Liver (tissue), 9 donors: ENCODE data around the gene TRPM6. TPM values are rescaled to one million over a fixed set of nuclear protein-coding genes. Genes with fewer than 3 reads are reported as not detected.

ENCODE experiments used
- DNase-seq: peaks from one replicate; pipeline ENCODE4 v3.0.0-alpha.2; 2017; ENCODE audit warnings: low spot score
- H3K27ac ChIP-seq, 2 donors: one replicate each; pipeline ENCODE4 v1.7.0; 2013; ENCODE audit warnings: inconsistent platforms in 2 of 2, low read length in 2 of 2, control low read depth in 1 of 2, low read depth in 1 of 2, mild to moderate bottlenecking in 1 of 2
- H3K27me3 ChIP-seq, 4 donors: one replicate each; pipeline versions ENCODE4 v1.6.1 to v1.7.0; 2013; ENCODE audit warnings: low read length in 3 of 4, inconsistent platforms in 1 of 4, mild to moderate bottlenecking in 1 of 4, moderate library complexity in 1 of 4; ENCODE audit not compliant: control insufficient read depth in 4 of 4, insufficient read depth in 4 of 4
- H3K36me3 ChIP-seq, 4 donors: one replicate each; pipeline versions ENCODE4 v1.6.1 to v1.7.0; 2013; ENCODE audit warnings: low read length in 3 of 4, mild to moderate bottlenecking in 3 of 4, low read depth in 1 of 4, moderate library complexity in 1 of 4; ENCODE audit not compliant: control insufficient read depth in 4 of 4, insufficient read depth in 3 of 4
- H3K4me1 ChIP-seq, 4 donors: one replicate each; pipeline versions ENCODE4 v1.6.1 to v1.7.0; 2013; ENCODE audit warnings: low read length in 3 of 4, mild to moderate bottlenecking in 3 of 4, moderate library complexity in 1 of 4; ENCODE audit not compliant: control insufficient read depth in 4 of 4, insufficient read depth in 4 of 4
- H3K4me3 ChIP-seq, 3 donors: one replicate each; pipeline versions ENCODE4 v1.6.1 to v1.7.0; 2013; ENCODE audit warnings: low read length in 3 of 3, control low read depth in 1 of 3, low read depth in 1 of 3, mild to moderate bottlenecking in 1 of 3
- H3K9ac ChIP-seq, 2 donors: one replicate each; pipeline ENCODE4 v1.7.0; 2013; ENCODE audit warnings: low read length in 2 of 2, mild to moderate bottlenecking in 2 of 2, moderate library complexity in 2 of 2, control low read depth in 1 of 2, low read depth in 1 of 2
- H3K9me3 ChIP-seq, 4 donors: one replicate each; pipeline versions ENCODE4 v1.6.1 to v1.7.0; 2013; ENCODE audit warnings: low read length in 3 of 4; ENCODE audit not compliant: control insufficient read depth in 4 of 4
- ATF3 ChIP-seq: IDR thresholded peaks from 2 replicates; pipeline ENCODE4 v1.6.1; 2016; ENCODE audit warnings: antibody characterized with exemption
- CTCF ChIP-seq: fragments of 150-350 bp; IDR thresholded peaks from 2 replicates; pipeline ENCODE4 v1.5.1; 2017; ENCODE audit warnings: improper control_type of control experiment, low read depth, low read length; ENCODE audit not compliant: missing input control
- EGR1 ChIP-seq, 2 donors: IDR thresholded peaks; 2 replicates each; pipeline ENCODE4 v1.6.1; 2016 to 2018; ENCODE audit warnings: antibody characterized with exemption in 2 of 2, low read depth in 2 of 2
- FOXA1 ChIP-seq: IDR thresholded peaks from 2 replicates; pipeline ENCODE4 v1.6.1; 2016; ENCODE audit warnings: antibody characterized with exemption
- FOXA2 ChIP-seq: IDR thresholded peaks from 2 replicates; pipeline ENCODE4 v1.6.1; 2016; ENCODE audit warnings: antibody characterized with exemption
- GABPA ChIP-seq, 2 donors: IDR thresholded peaks in 1 of 2; conservative IDR thresholded peaks in 1 of 2; 2 replicates each; pipeline ENCODE4 v1.6.1; 2016; ENCODE audit warnings: antibody characterized with exemption in 2 of 2, mild to moderate bottlenecking in 1 of 2, moderate library complexity in 1 of 2
- HNF4A ChIP-seq, 2 donors: conservative IDR thresholded peaks; 2 replicates each; pipeline ENCODE4 v1.6.1; 2016; ENCODE audit warnings: antibody characterized with exemption in 2 of 2, mild to moderate bottlenecking in 2 of 2
- HNF4G ChIP-seq: IDR thresholded peaks from 2 replicates; pipeline ENCODE4 v1.6.1; 2016; ENCODE audit warnings: antibody characterized with exemption
- JUND ChIP-seq, 2 donors: IDR thresholded peaks; 2 replicates each; pipeline ENCODE4 v1.6.1; 2016; ENCODE audit warnings: antibody characterized with exemption in 2 of 2
- MAX ChIP-seq: IDR thresholded peaks from 2 replicates; pipeline ENCODE4 v1.6.1; 2016; ENCODE audit warnings: antibody characterized with exemption
- NR2F2 ChIP-seq: IDR thresholded peaks from 2 replicates; pipeline ENCODE4 v1.6.1; 2016; ENCODE audit warnings: antibody characterized with exemption
- RAD21 ChIP-seq, 2 donors: IDR thresholded peaks; 2 replicates each; pipeline ENCODE4 v1.6.1; 2016; ENCODE audit warnings: antibody characterized with exemption in 2 of 2, mild to moderate bottlenecking in 2 of 2
- REST ChIP-seq: IDR thresholded peaks from 2 replicates; pipeline ENCODE4 v1.6.1; 2016; ENCODE audit warnings: antibody characterized with exemption, mild to moderate bottlenecking
- RXRA ChIP-seq, 2 donors: IDR thresholded peaks; 2 replicates each; pipeline ENCODE4 v1.6.1; 2017 to 2018; ENCODE audit warnings: antibody characterized with exemption in 2 of 2, mild to moderate bottlenecking in 1 of 2
- SP1 ChIP-seq: IDR thresholded peaks from 2 replicates; pipeline ENCODE4 v1.6.1; 2018; ENCODE audit warnings: antibody characterized with exemption, mild to moderate bottlenecking
- TAF1 ChIP-seq: conservative IDR thresholded peaks from 2 replicates; pipeline ENCODE4 v1.6.1; 2016; ENCODE audit warnings: antibody characterized with exemption, mild to moderate bottlenecking
- YY1 ChIP-seq: IDR thresholded peaks from 2 replicates; pipeline ENCODE4 v1.6.1; 2016; ENCODE audit warnings: antibody characterized with exemption, mild to moderate bottlenecking
- WGBS: extraction: QIAGEN DNeasy Blood & Tissue Kit; methylation state at CpG from one replicate; pipeline ENCODE4 v1.1.7; 2013; 5-methylcytosine and 5-hydroxymethylcytosine counted together
- polyA plus RNA-seq, 2 donors: library from polyadenylated mRNA; stranded (reverse) in 1 of 2; unstranded in 1 of 2; fragments of 200-250 nt in 1 of 2; fragments of >200 nt in 1 of 2; fragmentation: Nextera tagmentation in 1 of 2; extraction: Ambion mirVana in 1 of 2; gene quantifications; one replicate each; pipeline versions ENCODE4 v1.2.1 to v1.2.3, GENCODE V29; 2013 to 2015
- total RNA-seq, 2 donors: library from RNA; depleted of rRNA; stranded (reverse); fragments of >200 nt; gene quantifications; one replicate each; pipeline ENCODE4 v1.2.3, GENCODE V29; 2014
- donor health status: healthy.
- donor health status: healthy.
- donor health status: healthy.
- donor health status: healthy.
- donor health status: healthy.

Gene TRPM6
- total and polyA plus RNA-seq, 4 donors = 0.05 to 0.67 (median 0.10) TPM

- Histone ChIP-seq H3K4me1 (no peaks in the 10 kb centered on the region), H3K36me3 (no peaks in the 10 kb centered on the region), H3K9me3 (no peaks in the 10 kb centered on the region), H3K27ac (no peak overlapping the region), H3K9ac (no peak overlapping the region), H3K27me3 (no peaks in the 10 kb centered on the region), H3K4me3 (no peak overlapping the region)
- TF ChIP-seq FOXA2 (no peak), RAD21 (IDR thresholded peaks at IDR 0.05) (no peak), FOXA1 (no peak), TAF1 (no peak), HNF4G (no peak), REST (no peak), HNF4A (conservative IDR thresholded peaks at IDR 0.05) (no peak), JUND (IDR thresholded peaks at IDR 0.05) (no peak), YY1 (no peak), CTCF (no peak), GABPA (IDR thresholded peaks at IDR 0.05 in 1 of 2, conservative IDR thresholded peaks at IDR 0.05 in 1 of 2) (no peak), RXRA (IDR thresholded peaks at IDR 0.05) (no peak), SP1 (no peak), EGR1 (IDR thresholded peaks at IDR 0.05; ENCODE audit: low read depth in 2 of 2) (no peak), ATF3 (no peak), MAX (no peak)
- DNase-seq = no peak
- 64% methylated on average over 4 of the region's 4 CpGs for WGBS
Observed at GRCh38 chr9:74848153-74848525, 39.6 kb downstream of the TRPM6 start.

- no peaks in the 10 kb centered on the region for H3K4me1 ChIP-seq
Observed at GRCh38 chr9:74847478-74848152, 40.1 kb downstream of the TRPM6 start.

More at GRCh38 chr9:74847478-74848152, 40.1 kb downstream of the TRPM6 start:
- WGBS = 84% methylated on average over 5 of the region's 5 CpGs
- no peak overlapping the region for H3K27ac ChIP-seq
- DNase-seq = no peak
- no peak overlapping the region for H3K9ac ChIP-seq
- H3K9me3 ChIP-seq = no peaks in the 10 kb centered on the region
- H3K27me3 ChIP-seq = no peaks in the 10 kb centered on the region
- no peak for TF ChIP-seq NR2F2
- no peaks in the 10 kb centered on the region for H3K36me3 ChIP-seq
- no peak overlapping the region for H3K4me3 ChIP-seq
